Epithelial cell of esophagus (primary cell): ENCODE measurements around the gene FBLN7.
"Not testable (repeated sequence)": the region's sequence is repeated elsewhere in the genome, so short reads cannot be mapped to it uniquely, and the experiment has no call there.

Experiments used
- DNase-seq: peaks from one replicate; pipeline ENCODE4 v3.0.0; 2010; ENCODE audit warnings: low read depth
- H3K4me3 ChIP-seq: 2 replicates; pipeline ENCODE4 v1.5.1; 2011; ENCODE audit warnings: mild to moderate bottlenecking, low read length, control low read depth
- TF ChIP-seq, protein P1 (sequence below): IDR thresholded peaks from 2 replicates; pipeline ENCODE4 v1.5.1; 2011; ENCODE audit warnings: low read depth, mild to moderate bottlenecking, low read length, control low read depth, inconsistent platforms; ENCODE audit not compliant: insufficient read depth; ENCODE audit errors: missing control alignments

FBLN7 gene

DNA sequence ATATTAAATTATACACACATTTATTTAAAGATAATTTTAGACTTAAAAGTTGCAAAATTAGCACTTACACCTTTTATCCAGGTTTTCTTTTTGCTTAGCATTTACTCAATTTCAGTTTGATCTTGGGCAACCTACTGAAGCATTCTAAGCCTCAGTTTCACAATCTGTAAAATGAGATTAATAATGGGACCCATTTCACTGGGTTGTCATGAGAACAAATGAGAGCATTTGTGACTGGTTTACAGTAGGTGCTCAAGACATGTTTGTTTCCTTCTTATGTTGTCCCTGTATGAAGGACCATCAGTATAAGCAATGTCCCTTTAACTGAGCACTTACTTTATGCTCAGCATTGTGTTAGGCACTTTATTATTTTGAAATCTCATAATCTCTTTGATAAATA is 4.8 kb upstream of the FBLN7 start:
- DNase-seq, result no peak
- TF ChIP-seq, protein P1, sequence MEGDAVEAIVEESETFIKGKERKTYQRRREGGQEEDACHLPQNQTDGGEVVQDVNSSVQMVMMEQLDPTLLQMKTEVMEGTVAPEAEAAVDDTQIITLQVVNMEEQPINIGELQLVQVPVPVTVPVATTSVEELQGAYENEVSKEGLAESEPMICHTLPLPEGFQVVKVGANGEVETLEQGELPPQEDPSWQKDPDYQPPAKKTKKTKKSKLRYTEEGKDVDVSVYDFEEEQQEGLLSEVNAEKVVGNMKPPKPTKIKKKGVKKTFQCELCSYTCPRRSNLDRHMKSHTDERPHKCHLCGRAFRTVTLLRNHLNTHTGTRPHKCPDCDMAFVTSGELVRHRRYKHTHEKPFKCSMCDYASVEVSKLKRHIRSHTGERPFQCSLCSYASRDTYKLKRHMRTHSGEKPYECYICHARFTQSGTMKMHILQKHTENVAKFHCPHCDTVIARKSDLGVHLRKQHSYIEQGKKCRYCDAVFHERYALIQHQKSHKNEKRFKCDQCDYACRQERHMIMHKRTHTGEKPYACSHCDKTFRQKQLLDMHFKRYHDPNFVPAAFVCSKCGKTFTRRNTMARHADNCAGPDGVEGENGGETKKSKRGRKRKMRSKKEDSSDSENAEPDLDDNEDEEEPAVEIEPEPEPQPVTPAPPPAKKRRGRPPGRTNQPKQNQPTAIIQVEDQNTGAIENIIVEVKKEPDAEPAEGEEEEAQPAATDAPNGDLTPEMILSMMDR, result no peak
- no peak overlapping the region for H3K4me3 ChIP-seq

DNA sequence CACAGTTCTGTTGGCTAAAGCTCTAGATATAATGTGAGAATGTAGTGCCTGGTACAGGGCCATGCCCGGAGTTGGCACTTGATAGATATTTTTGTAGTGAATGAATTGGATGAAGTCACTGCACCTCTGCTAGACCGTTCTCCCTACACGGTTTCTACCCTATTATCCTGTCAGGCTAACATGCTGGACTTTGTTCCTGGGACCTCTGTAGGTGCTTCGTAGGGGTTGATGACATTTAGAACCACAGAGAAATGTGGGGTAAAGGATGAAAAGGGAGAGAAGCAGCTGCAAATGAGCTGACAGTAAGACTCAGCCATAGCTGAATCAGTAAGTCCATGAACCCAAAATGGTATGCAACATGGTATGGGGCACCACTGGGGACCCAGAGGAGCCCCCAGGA is 4.1 kb upstream of the FBLN7 start:
- DNase-seq, result no peak
- TF ChIP-seq, protein P1, result no peak
- H3K4me3 ChIP-seq, result no peak overlapping the region

DNA sequence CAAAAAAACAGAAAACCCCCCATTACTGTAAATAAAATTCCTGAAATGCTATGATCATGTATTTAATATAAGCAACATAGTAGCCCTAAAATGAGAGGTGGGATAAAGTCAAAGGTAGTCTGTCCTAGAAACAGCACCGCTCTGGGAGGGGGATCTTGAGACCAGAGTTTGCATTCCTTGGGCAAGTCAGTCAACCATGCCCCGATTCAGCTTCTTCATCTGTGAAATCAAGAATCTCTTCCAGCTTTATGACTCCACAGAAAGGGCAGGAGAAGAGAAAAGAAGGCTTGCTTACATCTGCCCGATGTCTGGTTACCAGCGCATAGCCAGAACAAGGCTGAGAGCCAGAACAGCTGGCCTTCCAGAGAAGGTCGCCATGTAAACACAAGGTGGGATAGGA is 2.1 kb upstream of the FBLN7 start:
- TF ChIP-seq, protein P1, result no peak
- DNase-seq, result no peak
- H3K4me3 ChIP-seq, result no peak overlapping the region

DNA sequence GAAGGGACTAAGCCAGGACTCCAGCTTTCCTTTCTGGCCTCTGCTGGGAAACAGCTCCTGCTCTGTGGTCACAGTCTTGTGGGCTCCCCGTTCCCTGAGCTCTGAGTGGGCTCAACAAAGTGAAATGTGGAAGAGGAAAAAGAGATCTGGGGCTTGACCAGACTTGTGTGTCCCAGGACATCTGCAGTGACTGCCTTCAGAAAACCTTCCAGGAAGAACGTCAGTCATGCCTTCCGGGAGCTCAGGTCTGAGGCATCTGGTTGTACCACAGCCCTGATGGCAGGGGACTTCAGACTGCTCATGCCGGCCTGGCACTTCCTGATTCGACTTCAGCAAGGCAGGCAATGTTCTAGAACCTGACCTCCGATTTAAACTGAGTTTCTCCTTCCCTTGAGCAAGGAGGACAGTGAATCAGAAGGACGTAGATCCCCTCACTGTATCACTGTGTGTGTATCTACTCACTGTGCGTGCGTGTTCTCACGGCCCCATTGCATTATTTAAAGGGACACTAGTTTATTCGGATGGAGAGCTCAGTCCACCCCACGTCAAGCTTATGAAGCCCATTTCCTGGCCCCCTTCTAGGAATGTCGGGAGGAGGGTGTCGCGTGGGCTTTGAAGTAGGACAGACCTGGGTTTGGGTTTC is 548 bp upstream of the FBLN7 start:
- TF ChIP-seq, protein P1, result no peak

DNA sequence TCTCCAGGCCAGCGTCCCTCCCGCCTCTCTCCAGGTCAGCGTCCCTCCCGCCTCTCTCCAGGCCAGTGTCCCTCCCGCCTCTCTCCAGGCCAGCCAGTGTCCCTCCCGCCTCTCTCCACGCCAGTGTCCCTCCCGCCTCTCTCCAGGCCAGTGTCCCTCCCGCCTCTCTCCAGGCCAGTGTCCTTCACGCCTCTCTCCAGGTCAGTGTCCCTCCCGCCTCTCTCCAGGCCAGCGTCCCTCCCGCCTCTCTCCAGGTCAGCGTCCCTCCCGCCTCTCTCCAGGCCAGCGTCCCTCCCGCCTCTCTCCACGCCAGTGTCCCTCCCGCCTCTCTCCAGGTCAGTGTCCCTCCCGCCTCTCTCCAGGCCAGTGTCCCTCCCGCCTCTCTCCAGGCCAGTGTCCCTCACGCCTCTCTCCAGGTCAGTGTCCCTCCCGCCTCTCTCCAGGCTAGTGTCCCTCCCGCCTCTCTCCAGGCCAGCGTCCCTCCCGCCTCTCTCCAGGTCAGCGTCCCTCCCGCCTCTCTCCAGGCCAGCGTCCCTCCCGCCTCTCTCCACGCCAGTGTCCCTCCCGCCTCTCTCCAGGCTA is 939 bp downstream of the FBLN7 start:
- not testable (repeated sequence) for H3K4me3 ChIP-seq, DNase-seq

More for the DNA sequence above, 548 bp upstream of the FBLN7 start:
- H3K4me3 ChIP-seq, result peak overlapping the region; percentile 48
- DNase-seq, result peak; percentile 71

DNA sequence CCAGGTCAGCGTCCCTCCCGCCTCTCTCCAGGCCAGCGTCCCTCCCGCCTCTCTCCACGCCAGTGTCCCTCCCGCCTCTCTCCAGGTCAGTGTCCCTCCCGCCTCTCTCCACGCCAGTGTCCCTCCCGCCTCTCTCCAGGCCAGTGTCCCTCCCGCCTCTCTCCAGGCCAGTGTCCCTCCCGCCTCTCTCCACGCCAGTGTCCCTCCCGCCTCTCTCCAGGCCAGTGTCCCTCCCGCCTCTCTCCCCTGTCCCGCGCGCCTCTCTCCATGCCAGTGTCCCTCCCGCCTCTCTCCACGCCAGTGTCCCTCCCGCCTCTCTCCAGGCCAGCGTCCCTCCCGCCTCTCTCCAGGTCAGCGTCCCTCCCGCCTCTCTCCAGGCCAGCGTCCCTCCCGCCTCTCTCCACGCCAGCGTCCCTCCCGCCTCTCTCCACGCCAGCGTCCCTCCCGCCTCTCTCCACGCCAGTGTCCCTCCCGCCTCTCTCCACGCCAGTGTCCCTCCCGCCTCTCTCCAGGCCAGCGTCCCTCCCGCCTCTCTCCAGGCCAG is 1.5 kb downstream of the FBLN7 start:
- H3K4me3 ChIP-seq, DNase-seq: not testable (repeated sequence)

DNA sequence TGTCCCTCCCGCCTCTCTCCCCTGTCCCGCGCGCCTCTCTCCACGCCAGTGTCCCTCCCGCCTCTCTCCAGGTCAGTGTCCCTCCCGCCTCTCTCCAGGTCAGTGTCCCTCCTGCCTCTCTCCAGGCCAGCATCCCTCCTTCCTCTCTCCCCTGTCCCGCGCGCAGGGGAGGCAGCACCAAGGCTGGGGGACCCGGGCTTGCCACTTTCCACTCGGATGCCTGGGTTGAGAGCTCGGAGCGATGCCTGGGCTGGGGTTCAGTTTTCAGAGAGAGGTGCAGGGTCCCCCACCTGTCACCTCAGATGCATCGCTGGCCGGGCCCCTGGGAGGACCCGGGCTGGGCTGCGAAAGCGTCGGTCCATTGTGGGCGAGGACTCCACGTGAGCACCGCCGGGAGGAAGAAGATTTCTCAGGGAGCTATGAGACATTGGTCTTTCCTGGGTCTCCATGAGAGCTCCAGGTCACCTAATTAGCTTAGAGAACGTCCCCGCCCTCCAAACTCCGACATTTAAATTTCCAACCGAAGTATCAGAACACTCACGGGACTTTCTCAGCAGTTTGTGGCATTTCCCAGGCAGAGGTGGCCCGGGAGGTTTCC is 2.1 kb downstream of the FBLN7 start:
- H3K4me3 ChIP-seq, result no peak overlapping the region
- DNase-seq, result no peak

More for the DNA sequence above, 2.1 kb downstream of the FBLN7 start:
- TF ChIP-seq, protein P1, result no peak
